GM13976 (cell line): Measurements from ENCODE around the gene SUN1.
A peak's percentile ranks its signal among the peaks of the same experiment; 100 is the strongest.

Experiments
- DNase-seq: peaks from one replicate; pipeline ENCODE4 v3.0.0; 2012; ENCODE audit warnings: low spot score
- in situ Hi-C: fragments of 300-500 bp; cut with MboI; formaldehyde crosslinking; loops from one replicate; pipeline ENCODE4 v1.12.0; 2022; ENCODE audit warnings: low sequenced_read_pairs, mixed read lengths, inconsistent platforms; ENCODE audit not compliant: unreplicated experiment
- TF ChIP-seq, protein P1 (sequence below): IDR thresholded peaks from 2 replicates; pipeline ENCODE4 v1.5.1; 2012; ENCODE audit warnings: borderline replicate concordance, mild to moderate bottlenecking; ENCODE audit not compliant: insufficient read depth; ENCODE audit errors: extremely low read depth, missing control alignments, control extremely low read depth

Gene SUN1

DNA sequence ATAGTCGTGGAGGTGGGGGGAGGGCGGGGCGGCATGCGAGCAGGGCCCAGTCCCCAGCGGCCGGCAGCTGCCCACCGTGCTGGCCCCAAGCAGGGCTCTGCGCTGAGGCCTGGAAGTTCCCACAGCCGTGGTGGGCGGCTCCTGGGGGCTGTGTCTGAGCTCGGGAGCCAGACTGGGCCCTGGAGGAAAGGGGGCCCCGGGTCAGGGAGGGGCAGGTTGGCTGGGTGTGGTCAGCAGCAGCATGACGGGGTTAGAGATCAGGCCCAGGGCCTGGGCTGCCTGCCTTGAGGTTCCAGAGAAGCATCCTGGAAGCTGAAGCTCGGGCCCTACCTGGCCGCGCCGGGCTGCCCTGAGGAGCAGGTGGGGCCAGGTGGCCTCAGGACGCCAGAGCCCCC lies 66.2 kb downstream of the SUN1 start:
- in situ Hi-C loops: no loop called here
- DNase-seq: no peak
- TF ChIP-seq, protein P1, sequence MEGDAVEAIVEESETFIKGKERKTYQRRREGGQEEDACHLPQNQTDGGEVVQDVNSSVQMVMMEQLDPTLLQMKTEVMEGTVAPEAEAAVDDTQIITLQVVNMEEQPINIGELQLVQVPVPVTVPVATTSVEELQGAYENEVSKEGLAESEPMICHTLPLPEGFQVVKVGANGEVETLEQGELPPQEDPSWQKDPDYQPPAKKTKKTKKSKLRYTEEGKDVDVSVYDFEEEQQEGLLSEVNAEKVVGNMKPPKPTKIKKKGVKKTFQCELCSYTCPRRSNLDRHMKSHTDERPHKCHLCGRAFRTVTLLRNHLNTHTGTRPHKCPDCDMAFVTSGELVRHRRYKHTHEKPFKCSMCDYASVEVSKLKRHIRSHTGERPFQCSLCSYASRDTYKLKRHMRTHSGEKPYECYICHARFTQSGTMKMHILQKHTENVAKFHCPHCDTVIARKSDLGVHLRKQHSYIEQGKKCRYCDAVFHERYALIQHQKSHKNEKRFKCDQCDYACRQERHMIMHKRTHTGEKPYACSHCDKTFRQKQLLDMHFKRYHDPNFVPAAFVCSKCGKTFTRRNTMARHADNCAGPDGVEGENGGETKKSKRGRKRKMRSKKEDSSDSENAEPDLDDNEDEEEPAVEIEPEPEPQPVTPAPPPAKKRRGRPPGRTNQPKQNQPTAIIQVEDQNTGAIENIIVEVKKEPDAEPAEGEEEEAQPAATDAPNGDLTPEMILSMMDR: no peak

DNA sequence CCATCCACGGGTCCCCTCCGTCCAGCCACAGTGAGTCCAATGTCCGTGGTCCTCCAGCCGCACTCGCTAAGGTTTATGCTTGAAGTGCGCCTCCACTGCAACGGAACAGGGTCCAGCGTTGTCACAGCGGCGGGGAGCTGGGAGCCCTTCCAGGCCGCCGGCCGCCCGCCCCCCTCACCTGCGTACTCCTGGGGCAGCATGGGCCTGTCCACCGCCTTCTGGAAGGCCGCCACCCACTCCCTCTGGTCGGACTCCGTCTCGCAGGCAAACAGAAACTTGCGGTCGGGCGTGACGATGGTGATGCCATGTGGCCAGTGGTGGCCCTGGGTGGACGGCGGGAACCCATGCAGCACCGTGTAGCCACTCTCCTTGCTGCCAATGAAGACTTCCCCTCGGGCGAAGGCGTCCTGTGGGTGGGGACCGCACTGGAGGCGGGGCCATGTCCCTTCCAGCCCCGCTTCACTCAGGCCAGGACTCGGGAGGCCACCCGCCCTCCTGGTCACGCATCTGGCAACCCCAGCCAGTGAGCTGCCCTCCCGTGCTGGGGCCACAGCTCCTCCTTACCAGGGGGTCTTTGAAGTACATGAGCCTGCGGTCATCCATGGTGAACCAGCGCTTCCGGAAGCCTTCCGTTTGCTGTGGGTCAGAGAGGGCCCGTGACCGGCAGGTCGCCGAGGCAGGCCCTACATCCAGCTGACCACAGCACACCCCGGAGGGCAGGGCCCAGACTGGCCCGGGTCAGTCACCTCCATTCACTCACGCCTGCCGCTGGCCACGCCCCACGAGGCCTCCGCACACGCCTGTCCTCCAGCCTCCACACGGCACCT lies 66.8 kb downstream of the SUN1 start:
- no peak for DNase-seq
- TF ChIP-seq, protein P1: no peak
- in situ Hi-C loops: no loop called here

DNA sequence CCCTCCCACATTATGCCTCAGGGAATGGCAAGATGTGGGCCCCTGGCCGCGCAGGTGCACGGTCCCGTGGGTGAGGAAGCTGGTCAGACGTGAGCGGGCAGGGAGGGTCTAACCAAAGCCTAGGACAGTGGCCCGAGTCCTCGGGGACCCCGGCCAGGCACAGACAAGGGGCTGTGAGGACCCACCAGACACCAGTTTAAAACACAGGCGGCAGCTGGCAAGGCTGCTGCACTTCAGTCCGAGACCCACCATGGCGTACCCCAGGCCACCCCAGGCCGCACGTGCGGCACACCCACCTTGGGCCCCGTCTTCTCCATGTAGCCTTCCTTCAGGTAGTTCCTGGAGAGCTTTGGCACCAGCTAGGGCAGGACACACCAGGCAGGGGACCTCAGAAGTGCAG lies 67.5 kb downstream of the SUN1 start:
- TF ChIP-seq, protein P1: no peak
- no peak for DNase-seq
- in situ Hi-C loops: no loop called here

DNA sequence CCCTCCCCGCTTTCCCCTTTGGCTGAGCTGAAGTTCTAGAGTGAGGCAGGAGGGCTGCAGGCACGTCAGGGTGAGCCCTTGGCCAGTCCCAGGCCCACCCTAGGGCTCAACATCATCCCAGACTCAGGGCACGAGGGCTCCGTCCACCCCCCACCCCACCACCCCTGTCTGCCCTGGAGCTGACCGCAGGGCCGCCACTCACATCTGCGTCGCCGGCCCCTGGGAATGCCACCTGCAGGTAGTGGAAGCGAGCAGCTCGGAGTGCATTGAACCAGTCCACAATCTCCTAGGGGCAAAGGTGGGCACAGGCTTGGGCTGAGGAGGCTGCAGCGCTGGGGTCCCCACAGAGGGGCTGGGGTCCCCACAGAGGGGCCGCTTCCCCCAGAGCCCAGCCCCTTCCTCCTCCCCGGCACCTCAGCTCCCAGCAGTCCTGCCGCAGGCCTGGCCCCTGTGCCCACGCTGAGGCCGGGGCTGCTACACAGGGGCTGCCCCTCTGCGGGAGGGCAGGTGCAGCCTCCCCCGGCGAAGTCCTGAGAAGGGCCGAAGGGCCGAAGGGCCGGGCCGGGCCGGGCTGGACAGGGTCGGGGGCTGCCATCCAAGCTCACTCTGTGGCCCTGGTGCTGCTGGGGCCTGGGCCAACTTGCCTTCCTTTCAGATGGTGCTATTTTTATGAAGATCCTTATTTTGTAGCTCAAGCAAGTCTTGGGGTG lies 68.2 kb downstream of the SUN1 start:
- in situ Hi-C loops: no loop called here
- TF ChIP-seq, protein P1: no peak
- no peak for DNase-seq

DNA sequence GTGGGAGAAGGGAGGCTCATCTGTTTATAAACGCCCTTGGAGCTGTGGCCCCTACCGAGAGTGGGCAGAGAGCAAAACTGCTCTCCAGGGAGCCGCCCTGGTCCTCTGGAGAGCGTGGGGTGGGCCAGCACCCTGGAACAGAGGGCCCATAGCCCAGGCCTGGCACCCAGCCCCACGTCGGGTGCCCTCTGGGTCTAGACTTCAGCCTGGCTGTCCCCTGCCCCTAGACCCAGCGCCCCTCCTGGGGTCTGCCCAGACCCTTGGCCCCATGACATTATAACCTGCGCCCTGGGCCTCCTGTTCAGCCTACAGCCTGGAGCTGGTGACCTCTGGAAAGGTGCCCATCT lies 68.7 kb downstream of the SUN1 start:
- TF ChIP-seq, protein P1: no peak
- in situ Hi-C loops: no loop called here
- no peak for DNase-seq

DNA sequence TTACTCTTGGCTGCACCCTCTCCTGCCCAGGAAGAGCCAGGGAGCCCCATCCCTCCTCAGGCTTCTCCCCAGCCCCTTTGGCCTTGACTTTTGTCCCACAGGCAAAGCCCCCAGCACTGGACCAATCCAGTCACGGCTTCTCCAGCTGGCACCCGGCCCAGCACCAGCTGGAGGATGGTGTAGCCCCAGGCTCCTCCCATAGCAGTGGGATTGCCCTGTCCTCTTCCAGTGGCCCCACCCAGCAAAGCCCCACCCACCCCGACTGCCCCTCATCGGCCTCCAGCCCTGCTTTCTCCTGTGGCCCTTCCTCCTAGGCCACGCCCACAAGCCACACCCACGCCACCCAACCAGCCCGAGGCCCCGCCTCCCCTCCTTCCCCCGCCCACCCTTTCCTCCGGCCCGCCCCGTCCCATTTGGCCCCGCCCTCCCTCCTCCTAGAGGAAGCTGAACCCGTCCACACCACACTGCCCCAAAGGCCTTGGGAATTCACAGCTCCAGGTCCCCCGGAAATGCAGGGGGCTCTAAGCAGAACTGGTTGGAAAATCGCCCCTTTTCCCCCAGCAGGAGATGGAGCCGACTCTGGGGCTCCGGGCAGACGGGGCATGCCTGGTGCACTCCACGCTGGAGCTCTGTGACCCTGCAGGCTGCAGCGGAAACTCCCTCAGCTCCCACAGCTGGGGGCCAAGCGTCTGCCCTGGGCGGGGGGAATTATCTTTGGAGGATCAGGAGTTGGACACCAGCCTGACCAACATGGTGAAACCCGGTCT lies 69.3 kb downstream of the SUN1 start:
- in situ Hi-C loops: no loop called here
- peak; percentile 91 for DNase-seq
- TF ChIP-seq, protein P1: no peak
